ENCODE results near the gene TMPRSS7. TPM values are rescaled to one million over a fixed set of nuclear protein-coding genes. Genes with fewer than 3 reads are reported as not detected.

Gene TMPRSS7
- total RNA-seq, 1 donor from 2014 or later, result not detected

Small RNA genes within 50 kb of the gene (microRNA-seq; reads per million reads assigned to microRNA genes)
- gene MIR567, result not detected

Other genes with a start within 250 kb of the TMPRSS7 start
- gene PHLDB2, start 175.5 kb upstream of the TMPRSS7 start, total RNA-seq, result 122 TPM
- 59.0 TPM for gene ABHD10, start 55.7 kb upstream of the TMPRSS7 start, total RNA-seq
- gene TAGLN3, start 35.8 kb upstream of the TMPRSS7 start, total RNA-seq, result not detected
- 2.5 TPM for gene C3orf52, start 51.7 kb downstream of the TMPRSS7 start, total RNA-seq
- gene GCSAM, start 98.5 kb downstream of the TMPRSS7 start, total RNA-seq, result not detected